PC-3 (cell line): ENCODE data around the gene PIRT.

Source experiments
- EZH2 ChIP-seq: fragments of 300-600 bp; sonication (generic); IDR thresholded peaks from one replicate; pipeline ENCODE4 v1.6.1; 2017; ENCODE audit warnings: antibody characterized with exemption, mild to moderate bottlenecking, low read length; ENCODE audit not compliant: unreplicated experiment
- EZH2phosphoT487 ChIP-seq: fragments of 300-600 bp; sonication (generic); IDR thresholded peaks from 2 replicates; pipeline ENCODE4 v1.6.1; 2018; ENCODE audit warnings: mild to moderate bottlenecking, antibody characterized with exemption, low read length, borderline replicate concordance
- TF ChIP-seq, protein P1 (sequence below): fragments of 300-600 bp; sonication (generic); conservative IDR thresholded peaks from 2 replicates; pipeline ENCODE4 v1.5.1; 2017; ENCODE audit warnings: antibody characterized with exemption, low read depth, mild to moderate bottlenecking, low read length

DNA sequence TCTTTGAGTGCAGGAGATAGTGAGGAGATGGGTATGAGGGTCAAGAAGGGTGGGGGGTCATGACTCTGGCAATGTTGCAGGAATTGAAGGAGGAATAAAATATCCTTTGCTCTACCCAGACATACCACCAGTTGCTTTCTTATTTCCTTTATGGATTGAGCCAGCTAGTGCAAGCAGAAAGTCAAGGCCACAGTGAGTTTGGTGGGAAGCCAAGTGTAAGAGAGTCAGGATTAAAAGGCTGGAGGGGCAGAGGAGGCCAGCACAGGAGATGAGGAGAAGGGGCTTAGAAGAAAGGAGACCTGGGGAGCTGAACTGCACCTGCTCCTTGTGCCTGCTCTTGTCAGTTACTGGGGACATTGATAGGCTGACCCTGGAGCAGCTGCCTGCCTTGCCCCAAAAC lies 16.1 kb downstream of the PIRT start:
- TF ChIP-seq, protein P1, sequence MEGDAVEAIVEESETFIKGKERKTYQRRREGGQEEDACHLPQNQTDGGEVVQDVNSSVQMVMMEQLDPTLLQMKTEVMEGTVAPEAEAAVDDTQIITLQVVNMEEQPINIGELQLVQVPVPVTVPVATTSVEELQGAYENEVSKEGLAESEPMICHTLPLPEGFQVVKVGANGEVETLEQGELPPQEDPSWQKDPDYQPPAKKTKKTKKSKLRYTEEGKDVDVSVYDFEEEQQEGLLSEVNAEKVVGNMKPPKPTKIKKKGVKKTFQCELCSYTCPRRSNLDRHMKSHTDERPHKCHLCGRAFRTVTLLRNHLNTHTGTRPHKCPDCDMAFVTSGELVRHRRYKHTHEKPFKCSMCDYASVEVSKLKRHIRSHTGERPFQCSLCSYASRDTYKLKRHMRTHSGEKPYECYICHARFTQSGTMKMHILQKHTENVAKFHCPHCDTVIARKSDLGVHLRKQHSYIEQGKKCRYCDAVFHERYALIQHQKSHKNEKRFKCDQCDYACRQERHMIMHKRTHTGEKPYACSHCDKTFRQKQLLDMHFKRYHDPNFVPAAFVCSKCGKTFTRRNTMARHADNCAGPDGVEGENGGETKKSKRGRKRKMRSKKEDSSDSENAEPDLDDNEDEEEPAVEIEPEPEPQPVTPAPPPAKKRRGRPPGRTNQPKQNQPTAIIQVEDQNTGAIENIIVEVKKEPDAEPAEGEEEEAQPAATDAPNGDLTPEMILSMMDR, result no peak
- TF ChIP-seq EZH2phosphoT487, result no peak
- TF ChIP-seq EZH2, result no peak
